Osteoblast (primary cell): ENCODE results near the gene PFKP. TPM values are rescaled to one million over a fixed set of nuclear protein-coding genes. Genes with fewer than 3 reads are reported as not detected.

Experiments used
- DNase-seq: peaks from one replicate; pipeline ENCODE4 v3.0.0; 2011; ENCODE audit warnings: low spot score, mixed read lengths; ENCODE audit not compliant: insufficient read length; ENCODE audit errors: missing footprints
- H2AFZ ChIP-seq: 2 replicates; pipeline ENCODE4 v1.6.0; 2011; ENCODE audit warnings: mild to moderate bottlenecking, low read length
- H3K27ac ChIP-seq: 2 replicates; pipeline ENCODE4 v1.5.1; 2011; ENCODE audit warnings: mild to moderate bottlenecking, low read depth, low read length, moderate library complexity
- H3K27me3 ChIP-seq: 2 replicates; pipeline ENCODE4 v1.6.0; 2012; ENCODE audit warnings: mild to moderate bottlenecking, control low read depth, inconsistent platforms, low read length, moderate library complexity; ENCODE audit not compliant: insufficient read depth
- H3K36me3 ChIP-seq: 2 replicates; pipeline ENCODE4 v1.5.1; 2011; ENCODE audit warnings: mild to moderate bottlenecking, low read length, control low read depth, moderate library complexity; ENCODE audit not compliant: insufficient read depth
- H3K4me1 ChIP-seq: 2 replicates; pipeline ENCODE4 v1.5.1; 2011; ENCODE audit warnings: mild to moderate bottlenecking, low read length, control low read depth, moderate library complexity; ENCODE audit not compliant: insufficient read depth
- H3K4me2 ChIP-seq: 2 replicates; pipeline ENCODE4 v1.6.0; 2011; ENCODE audit warnings: mild to moderate bottlenecking, low read length; ENCODE audit not compliant: insufficient read depth
- H3K4me3 ChIP-seq: fragments of 200-600 bp; sonication (generic); 3 replicates; pipeline ENCODE4 v1.5.1; 2012; ENCODE audit warnings: mild to moderate bottlenecking, low read length, inconsistent platforms; ENCODE audit not compliant: insufficient read depth
- H3K79me2 ChIP-seq: 2 replicates; pipeline ENCODE4 v1.6.0; 2012; ENCODE audit warnings: mild to moderate bottlenecking, low read length, control low read depth, inconsistent platforms; ENCODE audit not compliant: insufficient read depth
- H3K9me3 ChIP-seq: 2 replicates; pipeline ENCODE4 v1.5.1; 2011; ENCODE audit warnings: low read depth, low read length, control low read depth
- H4K20me1 ChIP-seq: 2 replicates; pipeline ENCODE4 v1.6.0; 2012; ENCODE audit warnings: mild to moderate bottlenecking, low read length, control low read depth; ENCODE audit not compliant: insufficient read depth
- total RNA-seq: library from RNA; depleted of rRNA; stranded (reverse); fragments of >200 nt; gene quantifications from 2 replicates; pipeline ENCODE4 v1.2.3, GENCODE V29; 2012
- TF ChIP-seq, protein P1 (sequence below): IDR thresholded peaks from 2 replicates; pipeline ENCODE4 v1.5.1; 2011; ENCODE audit warnings: mild to moderate bottlenecking, low read depth, low read length, moderate library complexity; ENCODE audit errors: extremely low read depth

Gene PFKP
- total RNA-seq, 1 donor: 80.0 TPM

DNA sequence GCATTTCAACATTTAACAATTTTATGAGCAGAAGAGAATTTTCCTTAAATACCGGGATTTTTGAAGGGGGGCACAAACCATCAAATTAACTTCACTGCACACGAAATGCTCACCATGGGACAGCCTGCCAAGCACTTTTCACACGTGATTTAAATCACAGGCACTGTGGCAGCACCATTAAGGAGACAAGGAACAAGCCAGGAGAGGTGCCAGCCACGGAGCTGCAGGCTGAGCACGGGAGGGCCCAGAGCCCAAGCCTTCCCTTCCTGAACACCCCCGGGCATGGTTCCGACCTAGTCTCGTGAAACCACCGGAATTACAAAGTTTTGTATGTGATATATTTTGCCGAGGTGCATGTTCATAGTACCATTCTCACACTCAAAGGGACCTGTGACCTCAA is 91.8 kb downstream of the PFKP start:
- Histone ChIP-seq H4K20me1 (no peaks in the 10 kb centered on the region), H3K4me1 (no peaks in the 10 kb centered on the region), H3K4me3 (no peak overlapping the region), H3K9me3 (no peaks in the 10 kb centered on the region), H3K36me3 (peaks cover 98% of the 10 kb centered on the region), H3K27me3 (no peaks in the 10 kb centered on the region), H3K4me2 (no peak overlapping the region), H2AFZ (no peak overlapping the region), H3K27ac (no peak overlapping the region), H3K79me2 (peaks cover 2% of the 10 kb centered on the region)
- DNase-seq: no peak
- TF ChIP-seq, protein P1, sequence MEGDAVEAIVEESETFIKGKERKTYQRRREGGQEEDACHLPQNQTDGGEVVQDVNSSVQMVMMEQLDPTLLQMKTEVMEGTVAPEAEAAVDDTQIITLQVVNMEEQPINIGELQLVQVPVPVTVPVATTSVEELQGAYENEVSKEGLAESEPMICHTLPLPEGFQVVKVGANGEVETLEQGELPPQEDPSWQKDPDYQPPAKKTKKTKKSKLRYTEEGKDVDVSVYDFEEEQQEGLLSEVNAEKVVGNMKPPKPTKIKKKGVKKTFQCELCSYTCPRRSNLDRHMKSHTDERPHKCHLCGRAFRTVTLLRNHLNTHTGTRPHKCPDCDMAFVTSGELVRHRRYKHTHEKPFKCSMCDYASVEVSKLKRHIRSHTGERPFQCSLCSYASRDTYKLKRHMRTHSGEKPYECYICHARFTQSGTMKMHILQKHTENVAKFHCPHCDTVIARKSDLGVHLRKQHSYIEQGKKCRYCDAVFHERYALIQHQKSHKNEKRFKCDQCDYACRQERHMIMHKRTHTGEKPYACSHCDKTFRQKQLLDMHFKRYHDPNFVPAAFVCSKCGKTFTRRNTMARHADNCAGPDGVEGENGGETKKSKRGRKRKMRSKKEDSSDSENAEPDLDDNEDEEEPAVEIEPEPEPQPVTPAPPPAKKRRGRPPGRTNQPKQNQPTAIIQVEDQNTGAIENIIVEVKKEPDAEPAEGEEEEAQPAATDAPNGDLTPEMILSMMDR: no peak

DNA sequence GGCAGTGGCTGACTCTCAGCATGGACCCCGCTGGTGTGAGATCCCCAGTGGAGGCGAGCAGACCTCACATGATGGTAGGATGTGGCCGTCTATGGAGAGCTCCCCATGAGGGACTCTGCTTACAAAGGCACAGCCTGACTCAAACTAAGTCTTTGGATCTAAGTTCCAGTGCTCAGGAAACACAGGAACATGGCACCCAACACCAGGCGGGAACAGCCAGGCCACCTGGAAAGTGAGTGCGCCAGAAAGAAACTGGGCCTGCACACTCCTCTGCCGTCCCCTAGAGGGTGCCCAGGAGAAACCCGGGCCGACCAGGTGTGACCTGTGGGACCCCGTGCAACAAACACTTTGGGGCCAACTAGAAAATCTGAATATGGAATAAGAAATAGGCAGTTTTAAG is 95.2 kb downstream of the PFKP start:
- H3K36me3 ChIP-seq: peaks cover 98% of the 10 kb centered on the region
- no peak overlapping the region for H3K27ac ChIP-seq
- H3K27me3 ChIP-seq: no peaks in the 10 kb centered on the region
- H3K9me3 ChIP-seq: no peaks in the 10 kb centered on the region
- no peak overlapping the region for H3K4me3 ChIP-seq
- TF ChIP-seq, protein P1: no peak
- no peak overlapping the region for H3K4me2 ChIP-seq
- DNase-seq: no peak
- H4K20me1 ChIP-seq: no peaks in the 10 kb centered on the region
- no peak overlapping the region for H2AFZ ChIP-seq
- H3K79me2 ChIP-seq: peaks cover 8% of the 10 kb centered on the region
- H3K4me1 ChIP-seq: no peaks in the 10 kb centered on the region

DNA sequence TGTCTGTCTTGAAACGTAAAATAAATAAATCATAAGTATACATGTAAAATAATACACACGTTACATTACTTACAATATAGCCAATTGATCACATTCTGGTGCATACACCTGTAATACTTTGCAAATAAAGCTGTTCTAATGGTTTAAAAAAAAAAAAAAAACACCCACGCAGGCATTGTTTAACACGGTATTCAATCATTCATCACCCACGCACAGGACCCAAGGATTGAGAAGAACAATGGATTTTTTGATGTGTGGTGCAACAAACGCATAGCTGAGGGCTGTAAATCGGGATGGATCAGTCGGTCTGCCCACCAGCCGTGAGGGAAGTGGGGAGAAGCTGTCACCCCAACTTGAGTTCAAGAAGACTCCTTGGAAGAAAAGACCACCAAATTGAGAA is 96.5 kb downstream of the PFKP start:
- Histone ChIP-seq H3K4me2 (no peak overlapping the region), H2AFZ (no peak overlapping the region), H3K9me3 (no peaks in the 10 kb centered on the region), H3K79me2 (peaks cover 22% of the 10 kb centered on the region), H4K20me1 (peaks cover 7% of the 10 kb centered on the region), H3K36me3 (peaks cover 98% of the 10 kb centered on the region), H3K27me3 (no peaks in the 10 kb centered on the region), H3K27ac (no peak overlapping the region), H3K4me3 (no peak overlapping the region), H3K4me1 (no peaks in the 10 kb centered on the region)
- DNase-seq: no peak
- TF ChIP-seq, protein P1: no peak

DNA sequence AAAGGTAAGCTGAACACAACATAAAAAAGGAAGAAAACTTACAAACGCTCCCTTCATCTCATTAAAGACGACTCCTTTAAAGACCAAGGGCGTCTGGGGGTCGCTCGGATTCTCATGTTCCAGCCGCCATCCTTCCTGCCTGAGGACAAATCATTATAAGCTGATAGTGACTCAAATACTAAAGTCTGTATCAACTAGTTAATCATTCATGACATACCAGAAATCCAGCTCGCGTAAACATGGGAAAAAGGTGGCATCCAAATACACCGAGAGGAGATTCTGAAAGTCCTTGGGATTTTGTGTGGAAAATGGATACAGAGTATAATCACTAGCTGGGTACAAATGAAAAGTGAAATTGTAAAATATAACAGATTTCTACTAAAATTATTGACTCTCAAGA is 97.8 kb downstream of the PFKP start:
- H3K27ac ChIP-seq: no peak overlapping the region
- H4K20me1 ChIP-seq: peaks cover 18% of the 10 kb centered on the region
- no peaks in the 10 kb centered on the region for H3K4me1 ChIP-seq
- no peak overlapping the region for H2AFZ ChIP-seq
- H3K9me3 ChIP-seq: no peaks in the 10 kb centered on the region
- H3K79me2 ChIP-seq: peaks cover 35% of the 10 kb centered on the region
- no peak overlapping the region for H3K4me3 ChIP-seq
- no peak overlapping the region for H3K4me2 ChIP-seq
- H3K27me3 ChIP-seq: no peaks in the 10 kb centered on the region
- TF ChIP-seq, protein P1: no peak
- DNase-seq: no peak
- peaks cover 97% of the 10 kb centered on the region for H3K36me3 ChIP-seq
